CD1c-positive myeloid dendritic cell (primary cell): ENCODE results near the gene TAB2.

Source experiments
- DNase-seq: peaks from one replicate; pipeline ENCODE4 v3.0.0-alpha.2; 2016; ENCODE audit errors: extremely low spot score

The TAB2 gene, protein sequence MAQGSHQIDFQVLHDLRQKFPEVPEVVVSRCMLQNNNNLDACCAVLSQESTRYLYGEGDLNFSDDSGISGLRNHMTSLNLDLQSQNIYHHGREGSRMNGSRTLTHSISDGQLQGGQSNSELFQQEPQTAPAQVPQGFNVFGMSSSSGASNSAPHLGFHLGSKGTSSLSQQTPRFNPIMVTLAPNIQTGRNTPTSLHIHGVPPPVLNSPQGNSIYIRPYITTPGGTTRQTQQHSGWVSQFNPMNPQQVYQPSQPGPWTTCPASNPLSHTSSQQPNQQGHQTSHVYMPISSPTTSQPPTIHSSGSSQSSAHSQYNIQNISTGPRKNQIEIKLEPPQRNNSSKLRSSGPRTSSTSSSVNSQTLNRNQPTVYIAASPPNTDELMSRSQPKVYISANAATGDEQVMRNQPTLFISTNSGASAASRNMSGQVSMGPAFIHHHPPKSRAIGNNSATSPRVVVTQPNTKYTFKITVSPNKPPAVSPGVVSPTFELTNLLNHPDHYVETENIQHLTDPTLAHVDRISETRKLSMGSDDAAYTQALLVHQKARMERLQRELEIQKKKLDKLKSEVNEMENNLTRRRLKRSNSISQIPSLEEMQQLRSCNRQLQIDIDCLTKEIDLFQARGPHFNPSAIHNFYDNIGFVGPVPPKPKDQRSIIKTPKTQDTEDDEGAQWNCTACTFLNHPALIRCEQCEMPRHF

DNA sequence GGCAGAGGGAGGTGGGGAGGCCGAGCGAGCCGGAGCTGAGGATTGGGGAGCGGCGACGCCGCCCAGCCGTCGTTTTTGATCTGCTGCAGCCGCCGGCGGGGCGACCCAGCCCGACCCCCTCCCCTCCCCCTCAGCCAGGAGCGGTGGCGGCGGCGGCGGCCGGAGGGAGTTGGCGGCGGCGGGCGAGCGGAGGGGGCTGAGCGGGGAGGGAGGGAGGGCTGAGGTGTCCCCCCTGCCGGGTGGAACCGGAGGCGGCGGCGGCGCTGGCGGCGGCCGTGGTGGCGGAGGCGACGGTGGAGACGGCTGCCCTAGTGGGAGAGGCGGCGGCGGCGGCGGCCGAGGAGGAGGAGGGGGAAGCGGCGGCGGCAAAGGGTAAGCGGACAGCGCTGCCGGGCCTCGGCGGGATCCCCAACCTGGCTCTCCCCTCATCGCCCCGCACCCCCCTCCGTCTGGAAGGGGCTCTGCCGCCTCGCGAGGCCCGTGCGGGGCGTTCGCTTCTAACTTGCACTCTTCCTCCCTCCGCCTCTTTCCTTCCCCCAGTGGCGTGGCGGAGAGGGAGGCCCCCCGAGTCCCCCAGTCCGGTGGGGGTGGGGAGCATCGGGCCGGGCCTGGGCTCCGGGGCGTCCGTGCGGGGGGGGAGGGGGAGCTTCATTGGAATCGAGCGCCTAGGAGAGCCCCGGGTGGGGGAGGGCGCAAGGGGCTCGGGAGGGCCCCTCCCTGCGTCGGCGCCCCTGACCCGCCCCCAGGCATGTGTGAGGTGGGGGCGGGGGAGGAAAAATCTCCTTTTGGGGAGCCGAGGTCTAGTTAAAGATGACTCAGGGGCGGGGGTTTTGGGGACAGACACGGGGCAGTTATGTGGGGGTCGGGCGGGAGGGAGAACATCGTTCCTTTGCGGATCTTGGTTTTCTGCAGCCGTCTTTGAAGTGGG, at the start of gene TAB2:
TSS of gene TAB2 (plus strand) at position 69 of the 928 bp plus-strand sequence. CDS start 52,286 bp downstream, outside the sequence.
- DNase-seq: peak; percentile 61

DNA sequence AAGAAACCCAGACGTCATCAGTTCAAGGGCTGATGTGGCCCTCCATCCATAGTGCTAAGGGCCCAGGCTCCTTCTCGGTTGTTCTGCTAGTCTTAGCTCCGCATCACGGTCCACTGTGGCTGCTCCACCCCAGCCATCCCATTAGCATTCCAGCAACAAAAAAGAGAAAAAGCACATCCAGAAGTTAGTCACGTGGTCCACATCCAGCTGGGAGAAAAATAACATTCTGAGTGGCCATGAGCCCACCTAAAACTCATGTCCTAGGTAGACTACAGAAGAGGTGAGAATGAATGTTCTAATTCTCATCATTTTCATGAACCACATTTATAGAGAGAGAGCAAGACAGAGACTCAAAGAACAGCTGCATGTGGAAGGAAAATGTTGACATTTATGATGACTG, 49.4 kb upstream of the TAB2 start:
- no peak for DNase-seq

DNA sequence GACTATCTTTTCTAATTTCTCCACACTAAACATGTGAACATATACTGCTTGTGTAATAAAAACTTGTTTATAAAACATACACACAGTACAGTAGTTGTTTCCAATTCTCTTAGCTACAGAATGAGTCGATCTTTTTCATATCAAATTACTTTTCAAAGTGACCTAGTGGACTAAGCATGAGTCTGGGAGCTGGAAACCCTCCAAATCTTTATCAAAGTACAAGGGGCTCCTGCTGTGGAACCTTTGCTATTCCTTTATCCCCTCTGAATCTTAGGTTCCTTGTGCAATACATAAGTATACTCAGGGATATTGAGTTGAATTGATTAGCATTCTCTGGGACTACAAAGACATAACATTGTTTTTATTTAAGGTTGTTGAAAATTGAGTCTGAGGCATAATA, 48.7 kb upstream of the TAB2 start:
- DNase-seq: no peak

DNA sequence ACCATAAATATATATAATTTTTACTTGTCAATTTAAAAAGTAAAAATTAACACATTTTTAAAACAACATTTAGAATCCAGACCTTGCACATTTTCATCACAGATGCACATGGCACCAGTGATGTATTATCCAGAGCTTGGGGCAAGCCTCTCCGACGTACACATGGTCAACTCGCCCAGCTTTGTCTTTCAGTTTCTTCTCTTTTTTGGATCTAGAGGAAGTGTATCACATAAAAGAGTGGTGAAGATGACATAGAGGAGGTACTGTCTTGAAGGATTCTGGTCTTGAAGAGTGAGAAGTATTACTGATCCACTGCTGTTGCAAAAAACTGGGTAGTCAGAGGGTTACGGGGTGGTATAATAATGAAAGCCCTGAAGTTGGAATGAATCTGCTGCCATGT, 46.9 kb upstream of the TAB2 start:
- peak; percentile 53 for DNase-seq

DNA sequence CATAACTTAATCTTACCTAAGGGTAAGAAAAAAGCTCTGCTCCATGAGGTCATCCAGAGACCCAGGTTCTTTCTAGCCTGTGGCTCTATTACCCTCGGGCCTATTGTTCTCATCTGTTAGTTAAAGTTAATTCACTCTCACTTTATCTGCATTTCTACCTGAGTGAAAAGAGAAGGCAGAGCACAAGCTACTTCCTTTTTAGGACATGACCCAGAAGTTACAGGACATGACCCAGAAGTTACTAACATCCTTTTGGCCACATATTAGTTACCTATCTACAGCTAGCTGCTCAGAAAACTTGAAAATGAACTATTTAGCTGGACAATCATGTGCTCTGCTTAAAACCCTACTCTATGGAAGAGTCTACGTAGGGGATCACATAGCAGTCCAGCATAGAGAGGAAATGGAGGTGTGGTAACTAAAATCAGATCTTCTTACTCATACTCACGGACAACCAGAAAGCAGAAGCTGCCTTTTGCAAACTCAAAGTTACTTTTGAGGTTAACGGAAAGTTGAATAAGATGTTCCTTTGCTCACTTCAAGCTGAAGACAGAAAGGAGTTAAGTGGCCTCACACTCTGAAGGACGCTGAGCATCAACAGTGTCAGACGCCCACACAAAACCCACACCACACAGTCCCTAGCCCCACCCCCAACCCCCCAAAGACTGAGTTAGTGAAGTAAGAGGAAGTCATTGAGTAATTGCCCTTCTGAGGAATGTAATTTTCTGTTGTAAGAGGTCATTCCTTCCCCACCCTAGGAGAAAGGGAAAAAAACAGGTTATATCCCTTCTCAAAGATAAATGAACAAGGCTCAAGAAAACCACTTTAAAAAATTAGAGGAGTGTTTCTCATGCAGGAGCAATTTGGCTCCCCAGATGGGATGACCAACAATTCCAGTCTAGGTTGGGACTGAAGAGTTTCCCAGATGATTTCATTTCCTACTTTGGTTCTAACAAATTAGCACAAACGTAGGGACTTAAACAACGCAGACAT, 45.9 kb upstream of the TAB2 start:
- peak; percentile 94 for DNase-seq

DNA sequence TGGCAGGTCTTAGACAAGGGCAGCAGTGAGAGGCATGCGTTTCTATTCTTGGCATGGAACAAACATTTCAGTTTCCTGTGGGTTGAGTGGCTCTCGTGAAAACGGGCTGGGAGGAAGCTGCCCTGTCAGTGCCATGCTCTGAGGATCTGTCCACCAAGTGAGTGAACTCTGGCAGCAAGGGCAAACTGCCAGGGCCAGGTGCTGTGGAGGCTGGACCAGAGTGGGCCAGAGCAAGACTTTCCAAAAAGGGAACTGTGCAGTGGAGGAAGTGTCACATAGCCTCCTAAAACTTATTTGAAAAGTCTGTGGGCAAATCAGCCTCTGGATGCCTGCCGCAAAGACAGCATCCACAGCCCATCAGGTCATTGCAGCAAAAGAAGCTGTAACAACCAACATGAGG, 44.2 kb upstream of the TAB2 start:
- peak; percentile 83 for DNase-seq

DNA sequence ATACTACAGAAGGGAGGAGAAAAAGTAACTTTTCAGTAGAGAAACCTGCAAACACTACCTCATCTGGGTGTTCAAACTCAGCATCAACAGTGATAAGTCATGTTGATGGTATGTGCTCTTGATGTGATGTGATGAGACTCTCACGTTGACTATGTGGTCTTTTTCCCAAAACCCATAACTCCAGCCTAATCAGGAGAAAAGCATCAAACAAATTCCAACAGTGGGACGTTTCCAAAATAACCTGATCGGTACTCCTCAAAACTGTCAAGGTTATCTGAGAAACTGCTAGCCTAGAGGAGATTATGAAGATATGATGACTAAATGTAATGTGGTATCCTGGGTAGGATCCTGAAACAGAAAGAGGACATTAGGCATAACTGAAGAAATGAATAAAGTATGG, 41.9 kb upstream of the TAB2 start:
- no peak for DNase-seq

DNA sequence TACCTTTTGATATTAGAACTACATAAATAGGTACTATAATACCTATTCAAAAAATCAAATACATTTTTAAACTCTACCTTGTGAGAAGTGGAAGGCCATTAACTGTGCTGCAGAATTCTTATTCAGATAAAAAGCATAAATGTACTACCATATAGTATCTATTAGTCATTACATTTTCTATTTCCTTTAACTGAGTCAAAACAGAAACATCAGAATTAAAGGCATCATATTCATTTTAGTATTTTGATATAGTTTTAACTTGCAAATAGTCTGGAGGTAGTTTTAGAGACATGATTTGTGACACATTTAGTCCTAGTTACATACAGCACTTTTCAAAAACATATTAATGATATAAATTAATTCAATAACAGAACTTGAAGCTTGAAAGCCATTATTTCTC, 39.9 kb upstream of the TAB2 start:
- no peak for DNase-seq

DNA sequence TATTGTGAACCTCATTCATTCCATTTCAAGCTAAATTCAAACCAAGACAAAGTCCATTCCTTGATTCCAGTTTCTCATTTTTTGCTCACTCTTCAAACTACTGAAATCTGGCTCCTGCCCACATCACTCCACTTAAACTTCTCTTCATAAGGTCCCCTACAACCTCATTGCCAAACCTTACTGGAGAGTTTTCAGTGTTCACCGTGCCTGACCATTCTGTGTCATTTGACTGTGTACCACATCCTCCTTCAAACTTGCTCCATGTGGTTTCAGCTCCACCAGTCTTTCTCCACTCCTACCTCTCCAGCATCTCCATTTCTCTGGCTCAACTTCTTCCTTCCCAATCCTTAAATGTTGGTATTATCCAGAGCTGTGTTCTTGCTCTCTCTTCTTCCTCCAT, 38.5 kb upstream of the TAB2 start:
- DNase-seq: no peak

DNA sequence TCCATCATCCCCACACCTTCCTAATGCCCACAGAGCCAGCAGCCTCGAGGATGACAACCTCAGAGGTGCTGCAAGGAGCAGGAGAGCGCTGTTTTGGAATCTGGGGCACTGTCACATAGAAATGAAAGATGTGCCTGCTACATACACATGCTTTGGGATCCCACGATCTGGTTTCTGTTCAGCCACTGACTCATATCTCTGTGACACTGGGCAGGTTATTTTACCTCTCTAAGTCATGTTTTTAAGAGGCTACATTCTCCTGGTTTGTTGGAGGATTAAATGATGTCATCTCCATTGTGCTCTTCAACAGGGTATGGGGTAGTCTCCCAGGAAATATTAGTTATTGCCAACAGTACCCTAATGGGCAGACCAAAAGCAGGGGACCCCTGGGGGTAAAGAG, 32.6 kb upstream of the TAB2 start:
- no peak for DNase-seq

DNA sequence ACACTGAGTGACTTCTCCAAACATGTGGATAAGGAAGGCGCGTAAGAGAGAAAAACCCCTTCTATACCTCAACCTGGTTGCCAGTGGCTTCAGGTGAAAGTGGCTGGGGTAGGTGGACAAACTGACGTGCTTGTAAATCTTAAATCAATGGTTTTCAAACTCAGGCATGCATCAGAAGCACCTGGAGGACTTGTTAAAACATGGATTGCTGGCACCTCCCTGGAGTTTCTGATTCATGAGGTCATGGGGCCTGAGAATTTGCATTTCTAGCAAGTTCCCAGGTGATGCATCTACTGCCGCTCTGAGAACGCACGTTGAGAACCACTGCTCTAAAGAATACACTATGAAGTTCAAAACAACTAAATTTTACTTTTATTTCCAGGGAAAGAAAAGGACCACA, 31.9 kb upstream of the TAB2 start:
- no peak for DNase-seq

DNA sequence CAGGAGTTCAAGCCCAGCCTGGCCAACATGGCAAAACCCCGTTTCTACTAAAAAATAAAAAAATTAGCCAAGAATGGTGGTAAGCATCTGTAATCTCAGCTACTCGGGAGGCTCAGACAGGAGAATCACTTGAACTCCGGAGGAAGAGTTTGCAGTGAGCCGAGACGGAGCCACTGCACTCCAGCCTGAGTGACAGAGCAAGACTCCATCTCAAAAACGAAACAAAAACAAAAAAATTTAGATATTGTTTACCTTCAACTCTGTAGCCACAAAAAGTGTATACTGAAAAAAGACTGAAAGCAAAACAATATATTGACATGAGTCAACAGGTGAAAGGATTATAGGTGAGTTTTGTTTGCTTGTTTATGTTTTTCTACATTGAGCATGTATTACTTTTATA, 30.6 kb upstream of the TAB2 start:
- no peak for DNase-seq

DNA sequence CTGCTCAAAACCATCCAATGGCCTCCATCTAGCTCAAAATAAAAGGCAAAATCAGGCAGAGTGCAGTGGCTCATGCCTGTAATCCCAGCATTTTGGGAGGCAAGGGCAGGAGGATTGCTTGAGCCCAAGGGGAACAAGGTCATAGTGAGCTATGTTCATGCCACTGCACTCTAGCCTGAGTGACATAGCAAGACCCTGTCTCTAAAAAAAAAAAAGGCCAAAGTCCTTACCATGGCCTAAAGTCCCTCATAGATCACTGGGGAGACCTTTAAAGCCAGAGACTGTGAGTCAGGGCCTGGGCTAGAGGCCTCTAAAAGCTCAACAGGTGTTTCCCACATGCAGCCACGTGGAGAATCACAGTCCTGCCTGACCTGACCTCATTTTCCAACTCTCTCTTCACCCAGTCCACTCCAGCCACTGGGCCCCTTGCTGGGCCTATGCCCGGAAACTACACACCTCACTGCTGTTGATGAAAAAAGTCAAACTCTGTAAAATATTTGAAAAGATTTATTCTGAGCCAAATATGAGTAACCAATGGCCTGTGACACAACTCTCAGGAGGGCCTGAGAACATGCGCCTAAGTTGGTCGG, 28.2 kb upstream of the TAB2 start:
- no peak for DNase-seq

DNA sequence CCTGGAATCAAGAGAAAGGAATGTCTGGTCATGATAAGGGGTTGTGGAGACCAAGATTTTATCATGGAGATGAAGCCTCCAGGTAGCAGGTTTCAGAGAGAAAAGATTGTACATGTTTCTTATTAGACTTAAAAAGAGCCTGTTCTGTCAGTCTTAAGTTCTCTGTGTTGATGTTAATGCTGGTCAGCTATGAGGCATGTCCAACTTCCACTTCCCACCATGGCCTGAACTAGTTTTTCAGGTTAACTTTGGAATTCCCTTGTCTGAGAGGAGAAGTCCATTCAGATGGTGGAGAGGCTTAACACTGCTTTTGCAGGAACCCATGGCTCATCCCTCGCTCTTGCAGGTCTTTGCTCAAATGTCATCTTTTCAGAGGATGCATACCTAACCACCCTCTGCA, 27.5 kb upstream of the TAB2 start:
- no peak for DNase-seq

DNA sequence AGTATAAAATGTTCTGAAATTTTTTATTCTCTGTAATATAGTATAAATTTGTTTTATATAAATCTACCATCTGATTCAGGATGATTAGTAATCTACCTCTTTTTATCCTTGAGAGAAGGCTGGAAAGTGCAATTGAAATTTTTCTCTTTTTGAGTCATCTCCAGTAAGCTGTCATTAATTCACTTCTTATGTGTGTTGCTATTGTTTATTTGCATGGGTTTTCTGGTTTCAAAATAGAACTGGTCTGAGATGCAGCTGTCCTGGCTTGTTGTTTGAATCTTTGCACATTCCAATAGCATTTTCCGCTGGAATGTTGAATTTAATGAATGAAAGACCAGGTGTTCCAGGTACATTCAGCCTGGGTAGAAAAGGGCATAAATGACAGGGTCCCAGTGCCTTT, 24.3 kb upstream of the TAB2 start:
- DNase-seq: no peak

DNA sequence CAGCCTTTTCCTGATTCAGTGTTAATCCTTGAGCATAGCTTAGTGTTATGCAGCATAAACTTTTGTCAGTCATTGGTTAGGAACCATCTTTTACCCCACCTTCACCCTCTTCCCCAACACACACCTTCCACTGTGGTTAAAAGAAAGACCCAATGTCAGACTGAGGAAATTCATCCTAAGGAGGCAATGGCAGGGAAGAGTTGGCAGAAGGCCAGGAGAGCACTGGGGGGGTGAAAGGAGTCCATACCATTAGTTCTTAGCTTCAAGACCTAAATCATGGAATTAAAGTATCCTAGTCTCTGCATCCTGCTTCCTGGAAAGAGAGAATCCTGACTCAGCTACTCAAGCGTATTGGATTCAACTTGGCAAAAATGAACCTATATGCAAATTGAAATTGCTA, 16.9 kb upstream of the TAB2 start:
- DNase-seq: no peak

DNA sequence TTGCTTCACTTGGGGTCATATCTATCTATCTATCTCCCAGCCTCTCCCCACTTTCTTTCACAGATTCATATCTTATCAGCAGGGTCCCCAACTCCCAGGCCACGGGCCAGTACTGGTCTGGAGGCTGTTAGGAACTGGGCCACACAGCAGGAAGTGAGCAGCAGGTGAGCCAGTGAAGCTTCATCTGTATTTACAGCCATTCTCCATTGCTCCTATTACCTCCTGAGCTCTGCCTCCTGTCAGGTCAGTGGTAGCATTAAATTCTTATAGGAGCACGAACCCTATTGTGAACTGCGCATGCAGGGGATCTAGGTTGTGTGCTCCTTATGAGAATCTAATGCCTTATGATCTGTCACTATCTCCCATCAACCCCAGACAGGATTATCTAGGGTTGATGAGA, 14.8 kb upstream of the TAB2 start:
- DNase-seq: no peak

DNA sequence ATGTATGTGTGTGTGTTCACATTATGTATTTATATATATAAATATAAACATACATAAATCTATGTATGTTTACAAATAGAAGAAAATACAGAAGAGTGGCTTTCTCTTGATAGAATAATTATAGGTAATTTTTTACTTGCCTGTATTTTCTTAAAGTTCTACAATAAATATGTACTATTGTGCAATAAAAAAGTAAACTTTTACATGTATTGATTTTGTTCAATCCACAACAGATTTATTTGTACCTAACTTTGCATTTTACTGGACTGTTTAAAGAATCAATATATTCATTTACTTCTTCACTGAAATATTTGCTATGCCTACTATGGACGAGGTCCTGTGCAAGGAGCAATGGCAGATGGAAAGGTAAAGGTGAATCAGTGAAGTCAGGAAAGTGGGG, 14.0 kb upstream of the TAB2 start:
- no peak for DNase-seq

DNA sequence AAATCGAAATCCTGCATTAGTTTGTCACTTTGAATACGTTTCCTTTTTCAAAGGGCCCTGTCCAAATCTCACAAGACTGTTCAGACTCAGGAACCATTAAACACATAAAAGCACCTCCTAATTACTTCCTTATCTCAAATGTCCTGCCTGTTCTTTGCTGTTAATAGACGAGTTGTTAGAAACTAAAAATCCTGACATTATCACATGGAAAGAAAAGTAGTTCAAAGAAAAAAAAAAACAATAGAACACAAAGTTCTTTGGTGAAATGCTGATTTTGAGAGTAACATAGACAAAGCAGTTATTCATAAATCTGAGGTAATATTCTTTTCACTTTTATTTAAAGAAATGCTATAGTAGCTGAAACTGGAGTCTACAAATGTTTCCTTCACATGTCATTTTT, 12.1 kb upstream of the TAB2 start:
- no peak for DNase-seq

DNA sequence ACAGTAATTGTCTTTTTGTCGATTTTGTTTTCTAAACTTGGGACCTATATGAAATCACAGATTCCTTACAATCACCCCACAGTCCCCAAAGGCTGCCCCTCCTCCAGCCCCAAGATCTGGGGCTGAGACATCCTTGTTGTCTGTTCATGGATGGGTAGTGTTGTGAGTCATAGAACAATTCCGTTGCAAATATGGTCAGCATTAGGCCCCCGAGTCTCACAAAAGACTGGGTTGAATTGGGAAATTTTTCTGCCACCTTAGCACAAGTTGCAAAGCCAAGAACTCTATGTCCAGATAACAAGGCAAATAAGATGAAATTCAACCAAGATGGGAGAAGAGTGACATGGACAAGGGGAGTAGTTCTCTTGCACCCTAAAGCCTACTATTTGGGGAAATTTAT, 10.5 kb upstream of the TAB2 start:
- DNase-seq: no peak

DNA sequence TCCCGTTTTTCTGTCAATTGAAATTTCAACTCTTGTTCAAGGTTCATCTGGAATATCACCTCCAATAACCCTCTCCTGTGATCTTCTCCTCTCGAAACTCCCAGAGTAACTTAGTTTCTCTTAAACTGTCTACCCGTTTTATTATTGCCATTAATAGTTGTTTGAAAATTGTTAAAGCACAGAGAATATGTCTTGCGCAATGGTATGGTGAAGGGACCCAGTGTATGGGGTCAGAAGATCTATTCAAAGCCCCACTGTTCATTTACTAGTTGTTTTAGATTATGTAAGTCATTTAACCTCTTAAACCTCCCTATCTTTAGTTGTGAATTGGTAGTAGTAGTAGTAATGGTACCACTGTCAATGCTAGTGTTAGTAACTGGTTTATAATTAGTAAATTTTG, 6.2 kb upstream of the TAB2 start:
- no peak for DNase-seq
